ENCODE measurements around the gene NCEH1.

DNA sequence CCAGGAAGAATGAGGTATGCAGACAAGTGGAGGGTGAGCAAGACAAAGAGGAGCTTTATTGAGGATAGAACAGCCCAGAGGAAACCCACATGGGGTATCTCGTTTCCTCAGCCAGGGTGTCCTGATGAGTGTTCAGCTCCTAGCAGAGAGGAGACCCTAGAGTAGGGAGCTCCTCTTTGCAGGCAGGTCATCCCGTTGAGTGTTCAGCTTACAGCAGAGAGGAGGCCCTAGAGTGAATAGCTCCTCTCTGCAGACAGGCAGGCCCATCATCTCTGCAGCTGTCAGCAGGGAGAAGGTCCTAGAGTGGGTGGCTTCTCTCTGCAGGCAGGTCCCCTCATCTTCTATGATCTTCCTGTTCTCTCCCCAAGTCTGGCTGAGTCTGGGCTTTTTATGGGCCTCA, 97.0 kb downstream of the NCEH1 start:
- TF ChIP-seq, protein P1, sequence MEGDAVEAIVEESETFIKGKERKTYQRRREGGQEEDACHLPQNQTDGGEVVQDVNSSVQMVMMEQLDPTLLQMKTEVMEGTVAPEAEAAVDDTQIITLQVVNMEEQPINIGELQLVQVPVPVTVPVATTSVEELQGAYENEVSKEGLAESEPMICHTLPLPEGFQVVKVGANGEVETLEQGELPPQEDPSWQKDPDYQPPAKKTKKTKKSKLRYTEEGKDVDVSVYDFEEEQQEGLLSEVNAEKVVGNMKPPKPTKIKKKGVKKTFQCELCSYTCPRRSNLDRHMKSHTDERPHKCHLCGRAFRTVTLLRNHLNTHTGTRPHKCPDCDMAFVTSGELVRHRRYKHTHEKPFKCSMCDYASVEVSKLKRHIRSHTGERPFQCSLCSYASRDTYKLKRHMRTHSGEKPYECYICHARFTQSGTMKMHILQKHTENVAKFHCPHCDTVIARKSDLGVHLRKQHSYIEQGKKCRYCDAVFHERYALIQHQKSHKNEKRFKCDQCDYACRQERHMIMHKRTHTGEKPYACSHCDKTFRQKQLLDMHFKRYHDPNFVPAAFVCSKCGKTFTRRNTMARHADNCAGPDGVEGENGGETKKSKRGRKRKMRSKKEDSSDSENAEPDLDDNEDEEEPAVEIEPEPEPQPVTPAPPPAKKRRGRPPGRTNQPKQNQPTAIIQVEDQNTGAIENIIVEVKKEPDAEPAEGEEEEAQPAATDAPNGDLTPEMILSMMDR (IDR thresholded peaks at IDR 0.05), result no peak
- no peak for TF ChIP-seq POLR2AphosphoS5 (IDR thresholded peaks at IDR 0.05; ENCODE audit: low read depth, low read length)
- TF ChIP-seq SIN3A (IDR thresholded peaks at IDR 0.05; ENCODE audit: borderline replicate concordance, insufficient read depth, low read depth, low read length), result no peak
- TF ChIP-seq, protein P2, sequence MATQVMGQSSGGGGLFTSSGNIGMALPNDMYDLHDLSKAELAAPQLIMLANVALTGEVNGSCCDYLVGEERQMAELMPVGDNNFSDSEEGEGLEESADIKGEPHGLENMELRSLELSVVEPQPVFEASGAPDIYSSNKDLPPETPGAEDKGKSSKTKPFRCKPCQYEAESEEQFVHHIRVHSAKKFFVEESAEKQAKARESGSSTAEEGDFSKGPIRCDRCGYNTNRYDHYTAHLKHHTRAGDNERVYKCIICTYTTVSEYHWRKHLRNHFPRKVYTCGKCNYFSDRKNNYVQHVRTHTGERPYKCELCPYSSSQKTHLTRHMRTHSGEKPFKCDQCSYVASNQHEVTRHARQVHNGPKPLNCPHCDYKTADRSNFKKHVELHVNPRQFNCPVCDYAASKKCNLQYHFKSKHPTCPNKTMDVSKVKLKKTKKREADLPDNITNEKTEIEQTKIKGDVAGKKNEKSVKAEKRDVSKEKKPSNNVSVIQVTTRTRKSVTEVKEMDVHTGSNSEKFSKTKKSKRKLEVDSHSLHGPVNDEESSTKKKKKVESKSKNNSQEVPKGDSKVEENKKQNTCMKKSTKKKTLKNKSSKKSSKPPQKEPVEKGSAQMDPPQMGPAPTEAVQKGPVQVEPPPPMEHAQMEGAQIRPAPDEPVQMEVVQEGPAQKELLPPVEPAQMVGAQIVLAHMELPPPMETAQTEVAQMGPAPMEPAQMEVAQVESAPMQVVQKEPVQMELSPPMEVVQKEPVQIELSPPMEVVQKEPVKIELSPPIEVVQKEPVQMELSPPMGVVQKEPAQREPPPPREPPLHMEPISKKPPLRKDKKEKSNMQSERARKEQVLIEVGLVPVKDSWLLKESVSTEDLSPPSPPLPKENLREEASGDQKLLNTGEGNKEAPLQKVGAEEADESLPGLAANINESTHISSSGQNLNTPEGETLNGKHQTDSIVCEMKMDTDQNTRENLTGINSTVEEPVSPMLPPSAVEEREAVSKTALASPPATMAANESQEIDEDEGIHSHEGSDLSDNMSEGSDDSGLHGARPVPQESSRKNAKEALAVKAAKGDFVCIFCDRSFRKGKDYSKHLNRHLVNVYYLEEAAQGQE (IDR thresholded peaks at IDR 0.05; ENCODE audit: insufficient read depth in 1 of 2, low read depth in 2 of 2, low read length in 1 of 2), result no peak
- no peak for TF ChIP-seq TCF7L2 (IDR thresholded peaks at IDR 0.05; ENCODE audit: low read depth, low read length)
